Trophoblast cell (in vitro differentiated cells and primary cell): ENCODE results near the gene PHLPP1.

Experiments used
- DNase-seq, 2 donors: peaks; one replicate each; pipeline ENCODE4 v3.0.0-alpha.2; 2016
- H2AFZ ChIP-seq: 2 replicates; pipeline ENCODE4 v1.6.1; 2013; ENCODE audit warnings: low read length, moderate library complexity, mild to moderate bottlenecking; ENCODE audit not compliant: insufficient read depth, poor library complexity
- H2AK5ac ChIP-seq: 2 replicates; pipeline ENCODE4 v1.6.1; 2013; ENCODE audit warnings: mild to moderate bottlenecking, low read length
- H2BK120ac ChIP-seq: 2 replicates; pipeline ENCODE4 v1.6.1; 2013; ENCODE audit warnings: low read length, mild to moderate bottlenecking, moderate library complexity; ENCODE audit not compliant: insufficient read depth, poor library complexity
- H2BK12ac ChIP-seq: 2 replicates; pipeline ENCODE4 v1.6.1; 2013; ENCODE audit warnings: mild to moderate bottlenecking, low read length, moderate library complexity
- H2BK5ac ChIP-seq: 2 replicates; pipeline ENCODE4 v1.6.1; 2013; ENCODE audit warnings: low read length, low read depth, moderate library complexity, mild to moderate bottlenecking; ENCODE audit not compliant: poor library complexity
- H3K14ac ChIP-seq: 2 replicates; pipeline ENCODE4 v1.6.1; 2013; ENCODE audit warnings: mild to moderate bottlenecking, low read length
- H3K18ac ChIP-seq: 2 replicates; pipeline ENCODE4 v1.6.1; 2013; ENCODE audit warnings: mild to moderate bottlenecking, low read length
- H3K23ac ChIP-seq: 2 replicates; pipeline ENCODE4 v1.6.1; 2013; ENCODE audit warnings: low read length
- H3K27ac ChIP-seq: 2 replicates; pipeline ENCODE4 v1.5.1; 2013; ENCODE audit warnings: low read depth, mild to moderate bottlenecking, inconsistent platforms, low read length, moderate library complexity
- H3K27me3 ChIP-seq: 2 replicates; pipeline ENCODE4 v1.6.1; 2013; ENCODE audit warnings: inconsistent platforms, mild to moderate bottlenecking, low read length, moderate library complexity; ENCODE audit not compliant: insufficient read depth
- H3K36me3 ChIP-seq, 2 experiments: 1 replicate in 1 of 2; 2 replicates in 1 of 2; pipeline ENCODE4 v1.6.1; 2013; ENCODE audit warnings: low read length in 2 of 2, mild to moderate bottlenecking in 2 of 2, moderate library complexity in 1 of 2; ENCODE audit not compliant: insufficient read depth in 2 of 2, control insufficient read depth in 1 of 2
- H3K4ac ChIP-seq: 2 replicates; pipeline ENCODE4 v1.6.1; 2013; ENCODE audit warnings: low read depth, mild to moderate bottlenecking, low read length, moderate library complexity
- H3K4me1 ChIP-seq, 2 experiments: 1 replicate in 1 of 2; 2 replicates in 1 of 2; pipeline ENCODE4 v1.6.1; 2013; ENCODE audit warnings: low read length in 2 of 2, mild to moderate bottlenecking in 2 of 2, moderate library complexity in 1 of 2; ENCODE audit not compliant: insufficient read depth in 2 of 2, control insufficient read depth in 1 of 2
- H3K4me2 ChIP-seq: 2 replicates; pipeline ENCODE4 v1.6.1; 2013; ENCODE audit warnings: inconsistent platforms, mild to moderate bottlenecking, low read length, moderate library complexity
- H3K4me3 ChIP-seq: 2 replicates; pipeline ENCODE4 v1.5.1; 2013; ENCODE audit warnings: mild to moderate bottlenecking, low read depth, low read length, inconsistent platforms
- H3K79me1 ChIP-seq: one replicate; pipeline ENCODE4 v1.6.1; 2013; ENCODE audit warnings: low read length
- H3K79me2 ChIP-seq: 2 replicates; pipeline ENCODE4 v1.6.1; 2013; ENCODE audit warnings: low read length, mild to moderate bottlenecking; ENCODE audit not compliant: control insufficient read depth, insufficient read depth, poor library complexity
- H3K9ac ChIP-seq: 2 replicates; pipeline ENCODE4 v1.6.1; 2013; ENCODE audit warnings: mild to moderate bottlenecking, low read length
- H3K9me3 ChIP-seq: 2 replicates; pipeline ENCODE4 v1.6.1; 2013; ENCODE audit warnings: low read depth, mild to moderate bottlenecking, control low read depth, inconsistent platforms, low read length; ENCODE audit not compliant: insufficient read depth
- H4K12ac ChIP-seq: 2 replicates; pipeline ENCODE4 v1.6.1; 2013; ENCODE audit warnings: low read depth, mild to moderate bottlenecking, low read length, moderate library complexity
- H4K8ac ChIP-seq: 2 replicates; pipeline ENCODE4 v1.6.1; 2013; ENCODE audit warnings: low read depth, mild to moderate bottlenecking, low read length, moderate library complexity
- H4K91ac ChIP-seq: one replicate; pipeline ENCODE4 v1.6.1; 2013; ENCODE audit warnings: low read depth, mild to moderate bottlenecking, low read length, moderate library complexity
- WGBS: extraction: QIAGEN DNeasy Blood & Tissue Kit; methylation state at CpG from one replicate; pipeline ENCODE4 v1.1.7; 2013; ENCODE audit warnings: missing lambda C conversion rate; ENCODE audit not compliant: insufficient read length, insufficient coverage; ENCODE audit errors: extremely low coverage; 5-methylcytosine and 5-hydroxymethylcytosine counted together

PHLPP1 gene

DNA sequence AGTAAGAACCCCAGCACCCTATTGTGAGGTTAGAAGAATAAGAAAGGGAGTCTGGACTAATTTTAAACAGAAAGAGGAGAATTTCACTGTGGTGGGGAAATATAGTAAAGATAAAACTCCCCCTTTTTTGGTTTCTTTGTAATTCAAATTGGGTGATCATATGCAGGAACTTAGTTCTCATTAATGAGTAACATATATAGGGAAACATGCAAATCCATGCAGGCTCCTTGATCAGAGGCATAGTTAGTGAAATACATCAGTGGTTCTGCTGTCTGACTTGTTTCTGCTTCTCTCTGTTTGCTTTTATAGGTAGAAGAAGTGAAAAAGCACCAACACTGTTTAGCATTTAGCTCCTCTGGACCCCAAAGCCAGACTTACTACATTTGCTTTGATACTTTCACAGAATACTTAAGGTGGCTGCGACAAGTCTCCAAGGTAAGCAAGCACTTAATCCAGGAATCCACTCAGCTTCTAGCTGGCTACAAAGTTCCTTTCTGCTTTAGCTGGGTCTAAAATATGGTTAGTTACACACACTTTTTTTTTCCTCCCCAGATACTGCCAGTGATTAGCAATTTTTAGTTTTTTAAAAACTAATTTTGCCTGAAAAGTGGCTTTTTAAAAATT, 123.2 kb downstream of the PHLPP1 start:
- no peak overlapping the region for H2BK120ac ChIP-seq
- H3K23ac ChIP-seq = no peak overlapping the region
- no peaks in the 10 kb centered on the region for H3K9me3 ChIP-seq
- H3K4me1 ChIP-seq = no peaks in the 10 kb centered on the region
- no peak overlapping the region for H3K4ac ChIP-seq
- no peak overlapping the region for H3K18ac ChIP-seq
- DNase-seq = no peak
- no peaks in the 10 kb centered on the region for H3K79me2 ChIP-seq
- H2BK5ac ChIP-seq = no peak overlapping the region
- no peaks in the 10 kb centered on the region for H3K79me1 ChIP-seq
- no peak overlapping the region for H3K14ac ChIP-seq
- no peak overlapping the region for H3K4me2 ChIP-seq
- no peak overlapping the region for H3K9ac ChIP-seq
- H3K36me3 ChIP-seq = no peaks in the 10 kb centered on the region
- H3K27ac ChIP-seq = no peak overlapping the region
- no CpG with 5 or more reads among the region's 1 CpG for WGBS
- no peak overlapping the region for H4K91ac ChIP-seq
- H3K4me3 ChIP-seq = no peak overlapping the region
- no peaks in the 10 kb centered on the region for H3K27me3 ChIP-seq
- H2BK12ac ChIP-seq = no peak overlapping the region
- H4K8ac ChIP-seq = no peak overlapping the region
- no peak overlapping the region for H2AFZ ChIP-seq
- no peak overlapping the region for H2AK5ac ChIP-seq
- no peak overlapping the region for H4K12ac ChIP-seq

DNA sequence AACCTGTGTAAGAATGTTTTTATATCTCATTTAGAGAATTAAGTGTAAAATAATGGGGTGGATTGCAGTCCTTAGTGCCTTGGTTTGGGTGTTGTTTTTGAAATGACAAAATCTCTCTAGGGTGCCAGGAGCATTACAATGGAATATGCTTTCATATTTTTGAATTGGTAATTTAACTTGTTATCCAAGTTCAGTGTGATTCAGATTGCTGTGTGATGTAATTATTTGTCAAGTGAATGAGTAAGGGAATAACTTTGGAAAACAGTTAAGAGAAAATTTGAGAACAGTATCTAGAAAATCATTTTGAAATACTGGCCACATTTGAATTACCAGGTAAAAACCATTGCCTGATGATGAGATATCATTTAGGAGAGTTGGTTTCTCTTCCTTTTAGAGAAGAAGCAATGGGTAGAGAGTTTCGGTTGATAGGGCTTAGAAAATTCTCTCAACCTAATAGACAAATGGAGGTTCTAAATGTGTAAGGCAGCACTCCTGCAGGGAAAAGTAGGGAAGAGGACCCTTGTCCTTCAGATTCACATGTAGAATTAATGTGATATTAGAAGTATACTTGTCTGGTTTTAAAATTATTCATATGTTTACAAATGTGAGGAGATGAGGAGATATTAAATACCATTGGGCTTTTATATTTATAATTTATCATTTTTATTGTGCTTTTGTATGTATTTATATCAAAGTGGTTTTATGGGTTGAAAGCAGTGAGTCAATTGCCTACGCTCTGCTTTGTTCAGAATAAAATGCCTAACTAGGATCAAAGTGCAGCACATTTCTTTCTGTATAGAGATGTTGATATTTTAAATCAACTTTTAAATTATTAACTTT, 124.8 kb downstream of the PHLPP1 start:
- WGBS = no CpG with 5 or more reads among the region's 2 CpGs
- Histone ChIP-seq H3K36me3 (no peaks in the 10 kb centered on the region), H2BK12ac (no peak overlapping the region), H4K8ac (no peak overlapping the region), H2BK5ac (no peak overlapping the region), H3K4me1 (no peaks in the 10 kb centered on the region), H3K4ac (no peak overlapping the region), H3K9ac (no peak overlapping the region), H3K14ac (no peak overlapping the region), H3K4me2 (no peak overlapping the region), H3K79me1 (no peaks in the 10 kb centered on the region), H3K18ac (no peak overlapping the region), H2AFZ (no peak overlapping the region), H3K27me3 (no peaks in the 10 kb centered on the region), H4K12ac (no peak overlapping the region), H3K23ac (no peak overlapping the region), H2AK5ac (no peak overlapping the region), H3K9me3 (no peaks in the 10 kb centered on the region), H3K79me2 (no peaks in the 10 kb centered on the region), H2BK120ac (no peak overlapping the region), H4K91ac (no peak overlapping the region), H3K27ac (no peak overlapping the region), H3K4me3 (no peak overlapping the region)
- DNase-seq = peak in 1 of 2 donors; percentile 34

DNA sequence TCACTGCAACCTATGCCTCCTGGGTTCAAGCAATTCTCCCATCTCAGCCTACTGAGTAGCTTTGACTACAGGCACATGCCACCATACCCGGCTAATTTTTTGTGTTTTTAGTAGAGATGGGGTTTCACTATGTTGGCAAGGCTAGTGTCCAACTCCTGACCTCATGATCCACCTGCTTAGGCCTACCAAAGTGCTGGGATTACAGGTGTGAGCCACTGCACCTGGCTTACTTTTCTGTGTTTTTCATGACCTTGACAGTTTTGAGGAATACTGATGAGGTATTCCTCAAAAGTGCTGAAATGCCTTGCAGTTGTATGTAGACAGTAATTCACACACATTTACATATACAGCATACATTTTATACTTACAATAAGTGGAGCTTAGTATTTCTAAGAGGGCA, 126.1 kb downstream of the PHLPP1 start:
- Histone ChIP-seq H3K4ac (no peak overlapping the region), H3K18ac (no peak overlapping the region)

DNA sequence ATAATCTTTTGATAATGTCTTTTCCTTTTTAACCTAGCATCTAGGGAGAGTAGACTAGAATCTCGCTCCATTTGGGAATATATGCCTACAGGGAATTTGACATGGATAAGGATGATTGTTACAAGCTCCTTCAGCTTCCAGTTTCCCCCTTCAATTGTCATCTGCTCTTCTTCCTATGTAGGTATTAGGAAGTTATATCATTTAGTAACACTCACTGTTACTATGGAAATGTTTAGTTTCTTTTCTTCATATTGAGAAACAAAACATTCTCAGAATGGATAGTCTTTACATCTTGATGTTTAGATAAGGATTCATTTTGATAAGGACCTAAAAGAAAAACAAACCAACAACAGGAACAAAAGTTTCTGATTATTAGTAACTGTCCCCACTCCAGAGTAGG, 127.6 kb downstream of the PHLPP1 start:
- H3K79me1 ChIP-seq = no peaks in the 10 kb centered on the region
- H2BK12ac ChIP-seq = no peak overlapping the region
- H4K8ac ChIP-seq = no peak overlapping the region
- H3K9ac ChIP-seq = no peak overlapping the region
- no peak overlapping the region for H3K27ac ChIP-seq
- no peaks in the 10 kb centered on the region for H3K27me3 ChIP-seq
- no peak overlapping the region for H3K23ac ChIP-seq
- no peak overlapping the region for H2BK120ac ChIP-seq
- H3K4me2 ChIP-seq = no peak overlapping the region
- no peak overlapping the region for H3K14ac ChIP-seq
- H4K91ac ChIP-seq = no peak overlapping the region
- peak in 1 of 2 donors; percentile 73 for DNase-seq
- no peak overlapping the region for H3K4ac ChIP-seq
- no peaks in the 10 kb centered on the region for H3K9me3 ChIP-seq
- no peaks in the 10 kb centered on the region for H3K79me2 ChIP-seq
- H4K12ac ChIP-seq = no peak overlapping the region
- H3K4me3 ChIP-seq = no peak overlapping the region
- no peak overlapping the region for H2BK5ac ChIP-seq
- no peaks in the 10 kb centered on the region for H3K36me3 ChIP-seq
- WGBS = no CpG with 5 or more reads among the region's 1 CpG
- H3K18ac ChIP-seq = no peak overlapping the region
- H2AFZ ChIP-seq = no peak overlapping the region
- H3K4me1 ChIP-seq = no peaks in the 10 kb centered on the region
- H2AK5ac ChIP-seq = no peak overlapping the region

More for the DNA sequence above, 126.1 kb downstream of the PHLPP1 start:
- H3K27ac ChIP-seq = no peak overlapping the region
- H4K91ac ChIP-seq = no peak overlapping the region
- H3K36me3 ChIP-seq = no peaks in the 10 kb centered on the region
- H3K4me2 ChIP-seq = no peak overlapping the region
- H4K8ac ChIP-seq = no peak overlapping the region
- no peaks in the 10 kb centered on the region for H3K27me3 ChIP-seq
- no peak overlapping the region for H2BK5ac ChIP-seq
- H3K9me3 ChIP-seq = no peaks in the 10 kb centered on the region
- no peaks in the 10 kb centered on the region for H3K79me1 ChIP-seq
- no peak overlapping the region for H3K14ac ChIP-seq
- H4K12ac ChIP-seq = no peak overlapping the region
- H3K23ac ChIP-seq = no peak overlapping the region
- H3K9ac ChIP-seq = no peak overlapping the region
- H3K4me1 ChIP-seq = no peaks in the 10 kb centered on the region
- H2AFZ ChIP-seq = no peak overlapping the region
- H2BK12ac ChIP-seq = no peak overlapping the region
- no peak overlapping the region for H2BK120ac ChIP-seq
- WGBS = no CpG with 5 or more reads among the region's 1 CpG
- H2AK5ac ChIP-seq = no peak overlapping the region
- H3K4me3 ChIP-seq = no peak overlapping the region
- H3K79me2 ChIP-seq = no peaks in the 10 kb centered on the region
- DNase-seq = no peak
